GM19239 (cell line): ENCODE results near the gene ARHGAP8.
"Not testable (repeated sequence)": the region's sequence is repeated elsewhere in the genome, so short reads cannot be mapped to it uniquely, and the experiment has no call there.

Source experiments
- DNase-seq: peaks from one replicate; pipeline ENCODE4 v3.0.0; 2011; ENCODE audit warnings: low spot score; ENCODE audit not compliant: insufficient read length
- FAIRE-seq: peaks from 2 replicates; lab custom pipeline; 2011; peaks lifted over from hg19 to GRCh38; lab: Jason Lieb, UNC

ARHGAP8 gene

DNA sequence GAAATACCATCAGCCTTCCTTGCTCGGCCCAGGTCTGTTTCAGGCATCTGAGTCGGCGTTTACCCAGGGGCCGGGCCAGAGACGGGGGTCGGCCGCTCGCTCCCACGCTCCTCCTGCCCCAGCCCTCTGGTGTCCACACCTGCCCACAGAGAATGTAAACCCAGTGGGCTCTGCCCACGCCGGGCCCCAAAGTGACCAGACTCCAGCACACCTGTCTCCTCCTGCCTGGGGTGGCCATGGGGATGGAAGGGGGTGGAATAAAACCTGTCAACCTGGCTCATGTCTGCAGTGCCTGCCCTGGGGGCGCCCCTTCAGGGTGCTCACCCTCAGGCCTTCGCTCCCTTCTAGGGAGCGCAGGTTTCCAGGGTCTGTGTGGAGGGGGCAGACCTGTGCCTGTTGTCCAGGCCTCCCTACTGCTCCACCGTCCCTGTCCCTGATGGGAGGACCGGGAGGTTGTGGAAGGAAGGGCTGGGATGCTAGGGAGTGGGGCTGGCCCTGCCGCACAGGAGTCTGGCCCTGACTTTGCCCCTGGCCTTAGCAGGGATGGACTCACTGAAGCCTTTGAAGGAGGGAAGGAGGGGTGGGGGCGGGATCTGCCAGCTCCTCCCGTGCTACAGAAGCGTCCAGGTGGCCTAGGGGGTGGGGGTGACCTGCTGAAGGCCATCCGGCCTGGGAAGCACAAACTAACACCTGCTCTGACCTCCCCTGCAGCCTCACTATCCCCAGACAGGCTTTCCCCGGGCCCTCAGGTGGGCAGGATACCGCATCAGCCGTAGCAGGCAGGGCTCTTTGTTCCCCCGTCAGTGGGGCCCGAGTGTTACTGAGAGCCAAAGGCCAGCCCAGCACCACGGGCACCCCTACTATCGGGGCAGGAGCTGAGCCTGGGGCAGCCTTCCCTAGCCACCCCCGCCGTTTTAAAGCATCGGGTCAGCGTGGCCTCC lies 14.7 kb upstream of the ARHGAP8 start:
- no peak for DNase-seq
- FAIRE-seq: no peak

- FAIRE-seq: no peak
- DNase-seq: no peak
These were observed 14.0 kb upstream of the ARHGAP8 start for GRCh38 chr22:44738347-44738715.

DNA sequence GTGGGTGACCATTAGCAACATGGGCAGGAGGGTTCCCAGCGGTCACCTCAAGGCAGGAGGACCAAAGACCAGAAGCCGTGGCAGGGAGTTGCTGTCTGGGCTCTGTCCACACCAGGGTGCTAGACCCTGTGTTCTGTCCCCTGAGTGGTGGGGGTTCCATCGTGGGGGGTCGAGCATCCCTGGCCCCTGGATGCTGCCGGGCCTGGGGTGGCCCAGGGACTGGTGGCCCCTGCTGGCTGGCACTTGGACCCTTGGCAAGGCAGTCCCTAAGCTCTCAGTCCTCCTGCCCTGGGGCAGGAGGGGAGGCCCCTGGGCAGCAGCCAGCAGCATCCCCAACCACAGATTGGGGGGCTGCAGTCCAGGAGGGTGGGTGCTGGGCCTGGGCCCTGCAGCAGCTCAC lies 13.4 kb upstream of the ARHGAP8 start:
- no peak for FAIRE-seq
- no peak for DNase-seq

DNA sequence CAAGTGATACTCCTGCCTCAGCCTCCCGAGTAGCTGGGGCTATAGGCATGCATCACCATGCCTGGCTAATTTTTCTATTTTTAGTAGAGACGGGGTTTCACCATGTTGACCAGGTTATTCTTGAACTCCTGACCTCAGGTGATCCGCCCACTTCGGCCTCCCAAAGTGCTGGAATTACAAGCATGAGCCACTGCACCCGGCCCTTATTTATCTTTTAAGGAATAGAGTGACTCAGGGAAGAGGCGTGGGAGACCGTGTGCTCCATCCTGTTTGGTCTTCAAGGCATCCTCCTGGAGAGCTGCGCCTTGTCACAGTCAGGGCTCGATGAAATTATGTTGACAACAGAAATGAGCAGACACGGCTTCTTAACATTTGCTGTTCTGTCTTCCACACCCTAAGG lies 12.7 kb upstream of the ARHGAP8 start:
- not testable (repeated sequence) for FAIRE-seq, DNase-seq

DNA sequence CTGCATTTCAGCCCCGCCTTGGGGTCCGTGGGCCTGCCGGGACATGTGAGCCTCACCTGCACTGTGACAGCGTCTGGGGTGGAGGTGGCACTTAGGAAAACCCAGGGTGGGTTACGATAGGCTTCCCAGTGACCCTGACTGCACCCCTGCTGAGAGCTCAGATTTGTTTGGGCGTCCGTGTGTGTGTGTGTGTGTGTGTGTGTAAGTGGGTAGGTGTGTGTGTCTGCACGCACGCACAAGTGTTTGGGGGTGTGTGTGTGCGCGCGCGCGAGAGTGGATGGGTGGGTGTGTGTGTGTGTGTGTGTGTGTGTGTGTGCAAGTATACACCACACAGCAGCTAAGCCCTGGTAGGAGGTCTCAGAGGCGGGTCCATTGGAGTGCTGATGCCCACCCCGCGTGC lies 12.1 kb upstream of the ARHGAP8 start:
- DNase-seq (no peak), FAIRE-seq (no peak)

DNA sequence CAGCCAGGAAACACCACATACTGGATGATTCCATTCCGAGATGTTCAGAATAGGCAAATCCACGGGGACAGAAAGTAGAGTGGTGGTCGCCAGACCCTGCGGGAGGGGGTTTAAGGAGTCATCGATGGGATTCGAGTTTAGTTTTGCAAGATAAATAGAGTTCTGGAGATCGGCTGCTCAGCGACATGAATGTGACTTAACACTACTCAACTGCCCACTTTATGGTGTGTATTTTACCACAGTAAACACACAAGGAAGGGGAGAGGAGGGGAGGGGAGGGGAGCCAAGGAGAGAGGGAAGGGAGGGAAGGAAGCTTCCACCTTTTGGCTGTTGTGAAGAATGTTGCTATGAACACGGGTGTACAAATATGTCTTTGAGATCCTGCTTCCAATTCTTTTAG lies 10.4 kb upstream of the ARHGAP8 start:
- FAIRE-seq (no peak), DNase-seq (no peak)

DNA sequence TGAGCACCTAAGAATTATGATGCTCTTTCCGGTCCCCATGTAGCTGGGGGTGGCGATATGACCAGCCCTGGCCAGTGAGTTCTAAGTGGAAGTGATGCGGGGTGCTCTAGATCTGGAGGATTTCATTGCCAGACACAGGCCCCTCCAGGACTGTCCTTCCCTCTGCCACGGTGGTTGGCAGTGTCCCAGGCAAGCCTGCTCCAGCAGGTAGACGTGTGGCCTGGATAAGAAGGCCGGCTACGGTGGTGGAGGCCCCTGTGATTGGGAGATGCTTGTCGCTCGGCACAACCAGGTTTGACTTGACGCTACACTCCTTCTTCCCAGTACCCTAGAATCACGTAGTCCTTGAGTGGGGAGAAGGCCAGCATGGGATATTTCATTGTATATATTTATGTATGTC lies 9.1 kb upstream of the ARHGAP8 start:
- DNase-seq (no peak), FAIRE-seq (no peak)

DNA sequence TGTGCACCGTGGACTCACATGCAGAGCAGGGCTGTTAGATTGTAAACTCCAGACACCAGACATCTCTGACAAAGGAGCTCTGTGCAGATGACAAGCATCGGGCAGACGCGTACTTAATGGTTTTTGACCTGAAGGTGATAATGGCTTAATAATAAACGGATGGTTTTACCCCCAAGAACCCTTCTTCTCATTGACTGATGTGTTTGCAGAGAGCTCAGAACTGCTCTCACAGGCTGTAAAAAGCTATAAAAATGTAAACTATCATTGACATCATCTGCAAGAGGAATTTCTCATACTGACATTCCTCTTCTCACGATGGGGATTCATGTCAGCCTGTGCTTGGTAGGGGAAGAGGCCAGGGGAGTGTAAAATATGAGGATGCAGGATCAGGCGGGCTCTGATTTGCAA lies 8.6 kb upstream of the ARHGAP8 start:
- DNase-seq (no peak), FAIRE-seq (no peak)

- FAIRE-seq (no peak), DNase-seq (no peak)
These were observed 6.3 kb upstream of the ARHGAP8 start for GRCh38 chr22:44745853-44746789.

DNA sequence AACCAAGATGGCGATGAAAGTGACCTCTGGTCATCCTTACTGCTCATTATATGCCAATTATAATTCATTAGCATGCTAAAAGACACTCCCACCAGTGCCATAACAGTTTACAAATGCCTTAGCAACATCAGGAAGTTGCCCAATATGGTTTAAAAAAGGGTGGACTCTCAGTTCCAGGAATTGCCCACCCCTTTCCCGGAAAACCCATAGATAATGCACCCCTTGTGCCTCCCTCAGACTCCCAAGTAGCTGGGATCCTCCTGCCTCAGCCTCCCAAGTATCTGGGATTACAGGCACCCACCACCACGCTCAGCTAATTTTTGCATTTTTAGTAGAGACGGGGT lies 4.6 kb upstream of the ARHGAP8 start:
- not testable (repeated sequence) for DNase-seq, FAIRE-seq

DNA sequence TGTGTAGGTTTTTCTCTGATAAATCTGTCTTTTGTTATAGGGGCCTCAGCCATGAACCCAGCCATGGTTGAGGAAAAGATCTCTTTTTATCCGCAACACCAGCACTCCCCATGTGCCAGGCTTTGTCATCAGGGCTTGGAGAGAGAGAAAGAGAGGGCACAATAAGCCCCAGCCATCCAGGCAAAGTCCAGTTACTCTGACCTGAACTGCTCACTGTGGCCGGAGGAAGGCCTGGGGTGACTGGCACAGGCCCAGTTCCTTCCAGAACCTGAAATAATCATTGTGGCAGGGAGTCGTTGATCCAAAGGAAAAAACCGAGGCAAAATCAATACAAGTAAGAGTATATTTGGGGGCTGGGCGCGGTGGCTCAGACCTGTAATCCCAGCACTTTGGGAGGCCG lies 3.9 kb upstream of the ARHGAP8 start:
- DNase-seq: no peak
- FAIRE-seq: no peak

- FAIRE-seq: no peak
- no peak for DNase-seq
These were observed 1.9 kb upstream of the ARHGAP8 start for GRCh38 chr22:44750481-44750880.

DNA sequence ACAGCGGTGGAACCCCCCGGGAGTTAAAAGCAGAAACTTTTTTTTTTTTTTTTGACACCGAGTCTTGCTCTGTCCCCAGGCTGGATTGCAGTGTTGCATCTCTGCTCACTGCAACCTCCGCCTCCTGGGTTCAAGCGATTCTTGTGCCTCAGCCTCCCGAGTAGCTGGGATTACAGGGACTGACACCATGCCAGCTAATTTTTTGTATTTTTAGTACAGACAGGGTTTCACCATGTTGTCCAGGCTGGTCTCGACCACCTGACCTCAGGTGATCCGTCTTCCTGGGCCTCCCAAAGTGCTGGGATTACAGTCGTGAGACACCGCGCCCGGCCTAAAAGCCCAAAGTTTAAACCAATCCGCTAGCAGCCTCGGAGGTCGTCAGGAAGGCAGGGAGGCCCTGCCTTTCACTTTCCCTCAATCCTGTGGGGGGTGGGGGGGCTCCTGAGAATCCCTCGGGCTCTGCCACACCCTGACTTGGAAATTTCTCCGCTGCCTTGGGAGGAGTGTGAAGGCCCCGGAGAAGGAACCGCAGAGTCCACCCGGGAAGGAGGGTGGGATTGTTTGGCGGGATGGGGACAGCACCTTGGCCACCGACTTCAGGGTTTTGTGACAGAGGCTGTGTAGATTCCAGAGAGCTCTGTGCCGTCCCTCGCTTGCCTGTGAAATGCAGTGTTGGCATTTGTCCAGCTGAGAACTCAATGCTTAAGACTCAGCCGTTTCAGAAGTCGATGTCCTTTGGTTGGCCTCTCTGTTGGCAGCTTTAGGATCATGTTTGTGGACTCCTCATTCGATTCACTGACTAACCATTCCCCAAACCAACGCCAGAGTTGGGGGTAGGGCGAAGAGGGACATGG lies 1.0 kb downstream of the ARHGAP8 start:
- no peak for DNase-seq
- FAIRE-seq: no peak

- FAIRE-seq (no peak), DNase-seq (no peak)
These were observed 2.6 kb downstream of the ARHGAP8 start for GRCh38 chr22:44754998-44755397.

GRCh38 chr22:44755417-44755816 lies 3.0 kb downstream of the ARHGAP8 start:
- DNase-seq: no peak
- FAIRE-seq: no peak

- FAIRE-seq: no peak
These were observed 3.6 kb downstream of the ARHGAP8 start for GRCh38 chr22:44755956-44756361.

GRCh38 chr22:44758344-44758973 lies 6.1 kb downstream of the ARHGAP8 start:
- DNase-seq (no peak), FAIRE-seq (no peak)

More at GRCh38 chr22:44755956-44756361, 3.6 kb downstream of the ARHGAP8 start:
- no peak for DNase-seq

DNA sequence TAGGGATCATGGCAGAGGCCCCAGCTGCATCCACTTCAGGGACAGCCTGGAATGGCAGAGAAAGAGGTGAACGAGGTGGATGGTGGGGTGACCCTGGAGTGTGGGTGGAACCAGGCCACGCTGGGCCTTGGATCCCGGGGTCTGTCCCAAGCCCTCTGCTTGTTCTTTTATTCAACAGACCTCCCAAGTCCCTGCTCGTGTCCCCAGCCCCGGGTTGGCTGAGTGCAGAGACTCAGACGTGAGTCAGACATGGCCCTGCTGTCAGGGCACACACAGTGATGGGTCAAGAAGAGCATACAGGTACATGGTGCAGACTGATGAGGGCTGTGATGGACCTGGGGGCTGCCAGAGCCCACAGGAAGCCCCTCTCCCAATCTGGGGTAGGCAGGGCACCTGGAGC lies 6.6 kb downstream of the ARHGAP8 start:
- FAIRE-seq: no peak
- DNase-seq: no peak

DNA sequence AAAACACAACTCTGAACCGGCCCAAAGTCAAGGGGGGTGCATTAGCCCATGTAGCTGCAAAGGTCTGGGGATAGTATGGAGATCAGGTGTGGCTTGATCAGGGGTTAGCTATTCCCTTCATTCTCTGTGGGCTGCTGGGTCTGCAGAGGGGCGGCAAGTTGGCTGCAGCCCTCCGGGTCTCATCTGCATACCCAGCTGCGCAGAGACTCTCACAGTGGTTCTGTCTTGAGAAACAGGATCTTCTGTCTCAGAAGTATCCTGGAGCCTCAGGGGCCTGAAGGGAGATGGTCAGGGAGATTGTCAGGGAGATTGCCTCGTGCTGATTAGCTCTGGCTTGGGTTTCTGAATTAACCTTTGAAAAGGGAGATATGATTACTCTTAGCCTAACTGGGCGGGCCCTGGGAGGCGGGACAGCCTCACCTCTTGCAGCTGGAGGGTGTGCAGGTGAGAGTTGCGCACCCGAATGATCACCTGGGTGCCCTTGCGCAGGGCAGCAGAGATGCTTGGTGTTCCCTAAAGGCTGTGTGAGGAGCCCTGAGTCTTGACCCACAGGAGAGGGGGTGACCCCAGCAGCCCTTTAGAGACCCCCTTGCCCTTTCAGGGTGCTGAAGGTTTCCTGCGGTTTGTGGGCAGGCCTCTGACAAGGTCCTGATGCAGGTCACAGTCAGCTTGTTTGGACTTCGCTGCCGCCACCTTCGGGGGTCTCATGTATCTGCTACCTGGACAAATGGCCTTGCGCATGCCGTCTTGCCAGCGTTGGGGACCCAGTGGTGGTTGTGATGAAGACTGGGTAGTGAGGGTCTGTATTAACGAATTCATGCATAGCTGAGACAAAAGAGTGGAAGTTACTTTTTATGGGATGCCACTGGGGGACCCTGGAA lies 7.3 kb downstream of the ARHGAP8 start:
- FAIRE-seq: no peak

More for the DNA sequence above, 7.3 kb downstream of the ARHGAP8 start:
- no peak for DNase-seq
